Dedifferentiated amniotic fluid mesenchymal stem cell (primary cell): ENCODE results near the gene ATF6.
A peak's percentile ranks its signal among the peaks of the same experiment; 100 is the strongest.

ENCODE experiments used
- DNase-seq: peaks from one replicate; pipeline ENCODE4 v3.0.0-alpha.2; 2016; ENCODE audit errors: extremely low spot score

The ATF6 gene

GRCh38 chr1:161936786-161937185 is 170.7 kb downstream of the ATF6 start:
- DNase-seq, result no peak

GRCh38 chr1:161940866-161941591 is 174.9 kb downstream of the ATF6 start:
- no peak for DNase-seq

- DNase-seq, result no peak
These were observed 175.8 kb downstream of the ATF6 start for GRCh38 chr1:161941726-161942436.

GRCh38 chr1:161943737-161944136 is 177.6 kb downstream of the ATF6 start:
- no peak for DNase-seq

GRCh38 chr1:161944381-161944780 is 178.3 kb downstream of the ATF6 start:
- no peak for DNase-seq

- no peak for DNase-seq
These were observed 179.4 kb downstream of the ATF6 start for GRCh38 chr1:161945306-161946060.

- DNase-seq, result peak; percentile 79
These were observed 180.2 kb downstream of the ATF6 start for GRCh38 chr1:161946071-161946987.

GRCh38 chr1:161948435-161948834 is 182.3 kb downstream of the ATF6 start:
- DNase-seq, result no peak

GRCh38 chr1:161949548-161949947 is 183.4 kb downstream of the ATF6 start:
- DNase-seq, result no peak

GRCh38 chr1:161950377-161950776 is 184.3 kb downstream of the ATF6 start:
- DNase-seq, result no peak

- DNase-seq, result no peak
These were observed 185.5 kb downstream of the ATF6 start for GRCh38 chr1:161951646-161952045.

- DNase-seq, result no peak
These were observed 186.6 kb downstream of the ATF6 start for GRCh38 chr1:161952607-161953172.

- DNase-seq, result no peak
These were observed 187.3 kb downstream of the ATF6 start for GRCh38 chr1:161953256-161953920.

GRCh38 chr1:161954050-161954449 is 187.9 kb downstream of the ATF6 start:
- DNase-seq, result no peak

- no peak for DNase-seq
These were observed 188.3 kb downstream of the ATF6 start for GRCh38 chr1:161954466-161954865.

GRCh38 chr1:161955606-161956005 is 189.5 kb downstream of the ATF6 start:
- DNase-seq, result no peak

GRCh38 chr1:161956097-161956496 is 190.0 kb downstream of the ATF6 start:
- DNase-seq, result peak; percentile 91

- DNase-seq, result no peak
These were observed 190.8 kb downstream of the ATF6 start for GRCh38 chr1:161956930-161957329.

GRCh38 chr1:161958425-161958824 is 192.3 kb downstream of the ATF6 start:
- no peak for DNase-seq

- peak; percentile 76 for DNase-seq
These were observed 196.2 kb downstream of the ATF6 start for GRCh38 chr1:161962091-161962887.
